ENCODE data around the gene ANGPTL8. TPM values are rescaled to one million over a fixed set of nuclear protein-coding genes. Genes with fewer than 3 reads are reported as not detected.
A peak's percentile ranks its signal among the peaks of the same experiment; 100 is the strongest.

Gene ANGPTL8
- total and polyA plus RNA-seq, 10 donors, result 0.30 TPM; not detected in 9

DNA sequence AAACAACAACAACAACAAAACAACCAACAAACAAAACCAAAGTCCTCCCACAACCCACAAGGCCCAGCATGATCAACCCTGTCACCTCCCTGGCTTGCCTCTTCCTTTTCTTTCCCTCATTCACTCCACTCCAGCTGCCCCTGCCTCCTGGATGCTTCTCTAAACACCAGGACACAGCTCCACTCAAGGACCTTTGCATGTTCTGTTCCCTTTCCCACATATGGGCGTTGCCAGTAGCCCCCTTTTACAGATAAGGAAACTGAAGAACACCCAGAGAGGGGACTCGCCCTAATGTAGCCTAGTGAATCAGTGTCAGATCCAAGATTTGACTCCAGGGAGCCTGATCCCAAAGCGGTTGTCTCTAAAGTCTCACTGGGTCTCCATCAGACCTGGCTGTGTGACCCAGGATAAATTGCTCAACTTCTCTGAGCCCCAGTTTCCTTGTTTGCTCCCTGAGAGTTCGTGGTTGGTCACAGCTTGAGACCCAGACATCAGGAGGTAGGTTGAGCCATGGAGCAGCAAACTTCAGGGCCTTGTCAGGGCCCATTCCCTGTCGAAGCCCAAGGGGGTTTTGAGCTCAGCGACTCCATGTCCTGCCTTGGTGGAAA, 25.9 kb downstream of the ANGPTL8 start:
- H3K4me1 ChIP-seq, result peaks cover 0 to 55% (median 40%) of the 10 kb centered on the region in 6 donors
- H3K9me3 ChIP-seq, result no peaks in the 10 kb centered on the region
- H3K4me3 ChIP-seq, result no peak overlapping the region
- 80 to 91% (median 84%) methylated on average over 5 to 6 of the region's 6 CpGs for WGBS, 5 donors
- H3K27me3 ChIP-seq (replicated peaks in 1 of 7), result peaks cover 0 to 65% (median 0%) of the 10 kb centered on the region in 7 donors
- H3K27ac ChIP-seq, result peak overlapping the region in 6 of 8 donors; percentile 41 to 65 (median 56)
- H3K36me3 ChIP-seq, result no peaks in the 10 kb centered on the region
- DNase-seq, result no peak
- TF ChIP-seq POLR2A (IDR thresholded peaks at IDR 0.05) (no peak), POLR2AphosphoS5 (IDR thresholded peaks at IDR 0.05) (no peak)
- TF ChIP-seq, protein P1, sequence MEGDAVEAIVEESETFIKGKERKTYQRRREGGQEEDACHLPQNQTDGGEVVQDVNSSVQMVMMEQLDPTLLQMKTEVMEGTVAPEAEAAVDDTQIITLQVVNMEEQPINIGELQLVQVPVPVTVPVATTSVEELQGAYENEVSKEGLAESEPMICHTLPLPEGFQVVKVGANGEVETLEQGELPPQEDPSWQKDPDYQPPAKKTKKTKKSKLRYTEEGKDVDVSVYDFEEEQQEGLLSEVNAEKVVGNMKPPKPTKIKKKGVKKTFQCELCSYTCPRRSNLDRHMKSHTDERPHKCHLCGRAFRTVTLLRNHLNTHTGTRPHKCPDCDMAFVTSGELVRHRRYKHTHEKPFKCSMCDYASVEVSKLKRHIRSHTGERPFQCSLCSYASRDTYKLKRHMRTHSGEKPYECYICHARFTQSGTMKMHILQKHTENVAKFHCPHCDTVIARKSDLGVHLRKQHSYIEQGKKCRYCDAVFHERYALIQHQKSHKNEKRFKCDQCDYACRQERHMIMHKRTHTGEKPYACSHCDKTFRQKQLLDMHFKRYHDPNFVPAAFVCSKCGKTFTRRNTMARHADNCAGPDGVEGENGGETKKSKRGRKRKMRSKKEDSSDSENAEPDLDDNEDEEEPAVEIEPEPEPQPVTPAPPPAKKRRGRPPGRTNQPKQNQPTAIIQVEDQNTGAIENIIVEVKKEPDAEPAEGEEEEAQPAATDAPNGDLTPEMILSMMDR (IDR thresholded peaks at IDR 0.05 in 8 of 11, conservative IDR thresholded peaks at IDR 0.05 in 3 of 11), result no peak
- intact Hi-C loops (cut with DNase I; ENCODE audit: low total_unique reads), result no loop called here

DNA sequence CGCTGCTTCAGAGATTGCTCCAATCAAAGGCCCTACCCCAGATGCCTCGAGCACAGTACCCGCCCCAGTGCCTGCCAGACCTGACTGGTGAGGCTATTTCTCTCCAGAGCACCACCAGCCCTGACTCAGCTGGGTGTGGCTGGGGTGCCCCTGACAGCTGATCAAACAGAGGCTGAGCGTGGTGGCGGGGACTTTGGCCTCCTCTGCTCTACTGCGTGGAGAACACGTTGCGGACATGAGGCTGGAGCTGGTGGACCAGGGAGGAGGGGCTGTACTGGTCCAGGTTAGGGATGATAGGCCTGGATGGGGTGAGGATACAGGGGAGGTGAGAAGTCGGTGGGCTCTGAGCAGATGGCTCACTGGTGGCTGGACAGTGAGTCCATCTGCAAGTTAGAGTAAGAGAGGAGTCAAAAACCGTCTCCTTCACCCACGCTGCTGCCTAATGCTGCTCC, 26.4 kb downstream of the ANGPTL8 start:
- Histone ChIP-seq H3K4me1 (peaks cover 0 to 54% (median 40%) of the 10 kb centered on the region in 6 donors), H3K27me3 (replicated peaks in 1 of 7) (peaks cover 0 to 65% (median 0%) of the 10 kb centered on the region in 7 donors), H3K4me3 (no peak overlapping the region), H3K9me3 (no peaks in the 10 kb centered on the region), H3K36me3 (no peaks in the 10 kb centered on the region), H3K27ac (peak overlapping the region in 1 of 8 donors; percentile 65)
- TF ChIP-seq POLR2AphosphoS5 (IDR thresholded peaks at IDR 0.05) (no peak), POLR2A (IDR thresholded peaks at IDR 0.05) (no peak)
- TF ChIP-seq, protein P1 (IDR thresholded peaks at IDR 0.05 in 8 of 11, conservative IDR thresholded peaks at IDR 0.05 in 3 of 11), result no peak
- no peak for DNase-seq
- intact Hi-C loops (cut with DNase I; ENCODE audit: low total_unique reads), result no loop called here
- 73 to 78% (median 76%) methylated on average over 11 of the region's 11 CpGs for WGBS, 5 donors

- no peak for DNase-seq
- WGBS, 5 donors, result 87 to 94% (median 92%) methylated on average over 10 of the region's 10 CpGs
- no peaks in the 10 kb centered on the region for H3K9me3 ChIP-seq
- peak overlapping the region in 2 of 8 donors; percentile 70 to 78 for H3K27ac ChIP-seq
- TF ChIP-seq POLR2A (IDR thresholded peaks at IDR 0.05) (no peak), POLR2AphosphoS5 (IDR thresholded peaks at IDR 0.05) (no peak)
- TF ChIP-seq, protein P1 (IDR thresholded peaks at IDR 0.05 in 8 of 11, conservative IDR thresholded peaks at IDR 0.05 in 3 of 11), result no peak
- H3K4me3 ChIP-seq, result no peak overlapping the region
- H3K36me3 ChIP-seq, result no peaks in the 10 kb centered on the region
- H3K4me1 ChIP-seq, result peaks cover 0 to 42% (median 29%) of the 10 kb centered on the region in 6 donors
- intact Hi-C loops (cut with DNase I; ENCODE audit: low total_unique reads), result no loop called here
- H3K27me3 ChIP-seq (replicated peaks in 1 of 7), result peaks cover 0 to 49% (median 0%) of the 10 kb centered on the region in 7 donors
Measured at GRCh38 chr19:11267316-11268085, 28.1 kb downstream of the ANGPTL8 start.

- Histone ChIP-seq H3K27me3 (replicated peaks in 1 of 7) (peaks cover 0 to 36% (median 0%) of the 10 kb centered on the region in 7 donors), H3K4me1 (peaks cover 0 to 43% (median 21%) of the 10 kb centered on the region in 6 donors), H3K4me3 (no peak overlapping the region), H3K9me3 (no peaks in the 10 kb centered on the region), H3K36me3 (no peaks in the 10 kb centered on the region), H3K27ac (peak overlapping the region; percentile 69 to 86 (median 75))
- WGBS, 5 donors, result 19 to 29% (median 22%) methylated on average over 10 of the region's 10 CpGs
- peak; percentile 80 for DNase-seq
- TF ChIP-seq POLR2AphosphoS5 (IDR thresholded peaks at IDR 0.05), result peak; percentile 41 to 90 (median 85)
- TF ChIP-seq, protein P1 (IDR thresholded peaks at IDR 0.05 in 8 of 11, conservative IDR thresholded peaks at IDR 0.05 in 3 of 11), result no peak
- intact Hi-C loops (cut with DNase I; ENCODE audit: low total_unique reads), result no loop called here
Measured at GRCh38 chr19:11268783-11269267, 29.4 kb downstream of the ANGPTL8 start.
